ENCODE results near the gene PPFIA1.

PPFIA1 gene

DNA sequence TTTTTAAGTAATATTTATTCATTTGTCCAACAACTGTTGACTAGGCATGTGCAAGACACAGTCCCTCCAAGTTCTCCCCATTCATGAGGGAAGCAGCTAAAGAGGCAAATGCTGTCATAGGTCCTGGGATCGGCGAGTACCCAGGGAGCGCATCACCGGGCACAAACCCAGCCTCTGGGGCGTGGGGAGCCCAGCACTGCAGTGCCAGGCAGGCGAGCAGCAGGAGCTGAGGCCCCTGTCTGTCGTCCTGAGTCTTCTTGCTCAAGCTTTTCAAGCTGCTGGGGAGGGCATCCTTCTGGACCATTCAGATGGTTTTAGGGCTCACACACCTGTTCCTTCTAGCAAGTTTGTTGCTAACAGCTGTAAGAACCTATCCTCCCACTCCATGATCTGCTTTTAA is 62.1 kb downstream of the PPFIA1 start:
- no peak overlapping the region for H3K4me3 ChIP-seq (ENCODE audit: low read length)
- H3K4me2 ChIP-seq (ENCODE audit: low read depth, low read length): no peak overlapping the region
- H3K9ac ChIP-seq (ENCODE audit: low read length): no peak overlapping the region
- no peaks in the 10 kb centered on the region for H3K9me3 ChIP-seq (replicated peaks; ENCODE audit: insufficient read depth, low read length)
- peaks cover 11% of the 10 kb centered on the region for H3K36me3 ChIP-seq (replicated peaks; ENCODE audit: insufficient read depth, low read length)
- H4K20me1 ChIP-seq (ENCODE audit: insufficient read depth, low read length): no peaks in the 10 kb centered on the region
- no peak overlapping the region for H2AFZ ChIP-seq (ENCODE audit: low read length)
- H3K9me2 ChIP-seq (replicated peaks; ENCODE audit: insufficient read depth, low read length): no peaks in the 10 kb centered on the region
- H3K27ac ChIP-seq (ENCODE audit: low read length): no peak overlapping the region
- no peaks in the 10 kb centered on the region for H3K79me2 ChIP-seq (ENCODE audit: low read length)
- DNase-seq: no peak
- H3F3A ChIP-seq (ENCODE audit: insufficient read depth, low read length): no peaks in the 10 kb centered on the region
- TF ChIP-seq EZH2phosphoT487 (IDR thresholded peaks at IDR 0.05; ENCODE audit: low read length) (no peak), CTCF (IDR thresholded peaks at IDR 0.05; ENCODE audit: low read length) (no peak), EZH2 (optimal IDR thresholded peaks at IDR 0.05; ENCODE audit: low read depth, low read length) (no peak)
- no peaks in the 10 kb centered on the region for H3K27me3 ChIP-seq (replicated peaks; ENCODE audit: insufficient read depth, low read length)
- H3K4me1 ChIP-seq (ENCODE audit: low read length): no peaks in the 10 kb centered on the region

- Histone ChIP-seq H3K4me3 (ENCODE audit: low read length) (no peak overlapping the region), H3K36me3 (replicated peaks; ENCODE audit: insufficient read depth, low read length) (peaks cover 11% of the 10 kb centered on the region), H3K9ac (ENCODE audit: low read length) (no peak overlapping the region), H3K27ac (ENCODE audit: low read length) (no peak overlapping the region), H3K4me2 (ENCODE audit: low read depth, low read length) (no peak overlapping the region), H3K9me3 (replicated peaks; ENCODE audit: insufficient read depth, low read length) (no peaks in the 10 kb centered on the region), H3K27me3 (replicated peaks; ENCODE audit: insufficient read depth, low read length) (no peaks in the 10 kb centered on the region), H3K79me2 (ENCODE audit: low read length) (no peaks in the 10 kb centered on the region), H2AFZ (ENCODE audit: low read length) (no peak overlapping the region), H3F3A (ENCODE audit: insufficient read depth, low read length) (no peaks in the 10 kb centered on the region), H3K9me2 (replicated peaks; ENCODE audit: insufficient read depth, low read length) (no peaks in the 10 kb centered on the region), H4K20me1 (ENCODE audit: insufficient read depth, low read length) (no peaks in the 10 kb centered on the region), H3K4me1 (ENCODE audit: low read length) (no peaks in the 10 kb centered on the region)
- no peak for TF ChIP-seq EZH2 (optimal IDR thresholded peaks at IDR 0.05; ENCODE audit: low read depth, low read length)
- TF ChIP-seq EZH2phosphoT487 (IDR thresholded peaks at IDR 0.05; ENCODE audit: low read length): no peak
- TF ChIP-seq CTCF (IDR thresholded peaks at IDR 0.05; ENCODE audit: low read length): no peak
- DNase-seq: no peak
Observed at GRCh38 chr11:70333261-70333660, 62.8 kb downstream of the PPFIA1 start.

DNA sequence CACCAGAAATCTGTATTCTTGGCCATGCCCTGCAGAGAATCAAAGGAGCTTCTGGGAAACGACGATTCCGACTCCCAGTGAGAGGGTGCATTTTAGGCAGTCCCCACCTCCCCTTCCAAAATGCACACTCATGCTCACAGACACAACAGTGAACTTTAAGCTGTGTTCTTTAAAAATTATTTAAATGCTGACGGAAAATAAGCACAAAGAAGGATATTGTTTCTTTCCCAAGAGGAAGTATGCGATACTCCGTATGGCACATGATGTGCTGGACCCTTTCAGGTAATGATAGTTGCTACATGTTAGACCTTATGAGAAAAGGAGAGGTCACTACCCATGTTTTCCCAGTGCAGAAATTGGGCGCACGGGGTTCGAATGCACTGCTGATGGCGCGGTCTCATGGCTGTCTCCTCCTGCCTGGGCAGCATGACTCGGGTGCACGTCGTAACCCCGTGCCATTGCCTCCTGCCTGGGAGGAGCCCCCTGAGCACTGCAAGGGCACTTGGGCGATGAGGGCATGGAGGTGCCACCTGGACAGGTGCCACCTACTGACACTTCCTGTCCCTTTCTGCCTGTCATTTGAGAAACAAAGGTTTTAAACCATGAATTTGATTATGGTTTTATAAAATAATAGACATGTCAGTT is 64.0 kb downstream of the PPFIA1 start:
- Histone ChIP-seq H3K4me1 (ENCODE audit: low read length) (no peaks in the 10 kb centered on the region), H3K36me3 (replicated peaks; ENCODE audit: insufficient read depth, low read length) (peaks cover 11% of the 10 kb centered on the region), H3K9ac (ENCODE audit: low read length) (no peak overlapping the region), H3K4me3 (ENCODE audit: low read length) (no peak overlapping the region), H3K9me2 (replicated peaks; ENCODE audit: insufficient read depth, low read length) (no peaks in the 10 kb centered on the region), H3K9me3 (replicated peaks; ENCODE audit: insufficient read depth, low read length) (no peaks in the 10 kb centered on the region), H3K4me2 (ENCODE audit: low read depth, low read length) (no peak overlapping the region), H4K20me1 (ENCODE audit: insufficient read depth, low read length) (no peaks in the 10 kb centered on the region), H3K27me3 (replicated peaks; ENCODE audit: insufficient read depth, low read length) (no peaks in the 10 kb centered on the region), H3K27ac (ENCODE audit: low read length) (no peak overlapping the region), H2AFZ (ENCODE audit: low read length) (no peak overlapping the region), H3K79me2 (ENCODE audit: low read length) (no peaks in the 10 kb centered on the region), H3F3A (ENCODE audit: insufficient read depth, low read length) (no peaks in the 10 kb centered on the region)
- DNase-seq: no peak
- TF ChIP-seq EZH2 (optimal IDR thresholded peaks at IDR 0.05; ENCODE audit: low read depth, low read length) (no peak), EZH2phosphoT487 (IDR thresholded peaks at IDR 0.05; ENCODE audit: low read length) (no peak), CTCF (IDR thresholded peaks at IDR 0.05; ENCODE audit: low read length) (no peak)

All from MM.1S (cell line).